Stimulated activated CD4-positive, alpha-beta T cell treated with anti-CD3 and anti-CD28 coated beads, Interleukin-4, amount 100 ng/mL, for 4 hours (primary cell): Measurements from ENCODE around the gene LRBA.
"Not testable (repeated sequence)": the region's sequence is repeated elsewhere in the genome, so short reads cannot be mapped to it uniquely, and the experiment has no call there.

ENCODE experiments used
- DNase-seq, 2 experiments: peaks; one replicate each; pipeline ENCODE4 v3.0.0-alpha.2; 2020

Gene LRBA

GRCh38 chr4:150799207-150799606, 215.9 kb downstream of the LRBA start:
- no peak for DNase-seq

- DNase-seq = no peak
Measured at GRCh38 chr4:150794706-150795105, 220.4 kb downstream of the LRBA start.

- no peak for DNase-seq
Measured at GRCh38 chr4:150789864-150790263, 225.2 kb downstream of the LRBA start.

GRCh38 chr4:150784939-150785338, 230.1 kb downstream of the LRBA start:
- DNase-seq = no peak

GRCh38 chr4:150784305-150784704, 230.8 kb downstream of the LRBA start:
- DNase-seq = no peak

GRCh38 chr4:150782921-150783320, 232.2 kb downstream of the LRBA start:
- DNase-seq = no peak

- DNase-seq = no peak
Measured at GRCh38 chr4:150782311-150782710, 232.8 kb downstream of the LRBA start.

GRCh38 chr4:150781191-150781590, 233.9 kb downstream of the LRBA start:
- DNase-seq = no peak

- no peak for DNase-seq
Measured at GRCh38 chr4:150779707-150780106, 235.4 kb downstream of the LRBA start.

- no peak for DNase-seq
Measured at GRCh38 chr4:150773729-150774449, 241.2 kb downstream of the LRBA start.

- DNase-seq = no peak
Measured at GRCh38 chr4:150773032-150773431, 242.1 kb downstream of the LRBA start.

- no peak for DNase-seq
Measured at GRCh38 chr4:150771382-150771781, 243.7 kb downstream of the LRBA start.

- DNase-seq = no peak
Measured at GRCh38 chr4:150769845-150770244, 245.2 kb downstream of the LRBA start.

GRCh38 chr4:150769248-150769647, 245.8 kb downstream of the LRBA start:
- DNase-seq = no peak

- no peak for DNase-seq
Measured at GRCh38 chr4:150768497-150768896, 246.6 kb downstream of the LRBA start.

GRCh38 chr4:150765216-150765615, 249.9 kb downstream of the LRBA start:
- DNase-seq = no peak

GRCh38 chr4:150751648-150752047, 263.4 kb downstream of the LRBA start:
- DNase-seq = no peak

- DNase-seq = no peak
Measured at GRCh38 chr4:150750824-150751223, 264.3 kb downstream of the LRBA start.

GRCh38 chr4:150746156-150746555, 268.9 kb downstream of the LRBA start:
- DNase-seq = no peak

GRCh38 chr4:150744570-150744969, 270.5 kb downstream of the LRBA start:
- DNase-seq = no peak

GRCh38 chr4:150743564-150744342, 271.3 kb downstream of the LRBA start:
- no peak for DNase-seq

- not testable (repeated sequence) for DNase-seq
Measured at GRCh38 chr4:150742930-150743329, 272.2 kb downstream of the LRBA start.

GRCh38 chr4:150739591-150739990, 275.5 kb downstream of the LRBA start:
- DNase-seq = no peak

- DNase-seq = no peak
Measured at GRCh38 chr4:150725957-150726523, 289.0 kb downstream of the LRBA start.
